H1 (cell line): ENCODE results near the gene KRT77. TPM values are rescaled to one million over a fixed set of nuclear protein-coding genes. Genes with fewer than 3 reads are reported as not detected.

Source experiments
- ASH2L ChIP-seq: fragments of 200-600, 300-600 bp; sonication (generic); IDR thresholded peaks from one replicate; pipeline ENCODE4 v1.7.1; 2017; ENCODE audit warnings: low read length
- CTBP2 ChIP-seq: IDR thresholded peaks from 2 replicates; pipeline ENCODE4 v1.7.0; 2011; ENCODE audit warnings: borderline replicate concordance, mild to moderate bottlenecking, moderate library complexity, mixed read lengths, low read length; ENCODE audit not compliant: insufficient read depth, insufficient read length
- E2F6 ChIP-seq: IDR thresholded peaks from 2 replicates; pipeline ENCODE4 v1.6.1; 2012; ENCODE audit warnings: inconsistent platforms
- EZH2 ChIP-seq: fragments of 200-600 bp; sonication (generic); IDR thresholded peaks from 2 replicates; pipeline ENCODE4 v1.7.1; 2012; ENCODE audit warnings: low read depth, mild to moderate bottlenecking, moderate library complexity, low read length, inconsistent platforms; ENCODE audit not compliant: severe bottlenecking
- GABPA ChIP-seq: IDR thresholded peaks from 2 replicates; pipeline ENCODE4 v1.6.1; 2011; ENCODE audit warnings: mild to moderate bottlenecking, low read length, moderate library complexity, borderline replicate concordance; ENCODE audit not compliant: insufficient read depth
- HDAC2 ChIP-seq, 2 experiments: fragments of 300-600 bp in 1 of 2; sonication (generic) in 1 of 2; IDR thresholded peaks; 2 replicates each; pipeline ENCODE4 v1.6.1; 2011 to 2012; ENCODE audit warnings: low read depth in 2 of 2, low read length in 2 of 2, mild to moderate bottlenecking in 2 of 2, moderate library complexity in 2 of 2, borderline replicate concordance in 1 of 2, inconsistent platforms in 1 of 2
- KDM1A ChIP-seq: fragments of 200-600, 300-600 bp; sonication (generic); IDR thresholded peaks from 2 replicates; pipeline ENCODE4 v1.7.1; 2016; ENCODE audit warnings: mild to moderate bottlenecking, low read length, borderline replicate concordance
- KDM4A ChIP-seq: IDR thresholded peaks from one replicate; pipeline ENCODE4 v1.7.1; 2012; ENCODE audit warnings: low read depth, mild to moderate bottlenecking, moderate library complexity, low read length, inconsistent platforms; ENCODE audit not compliant: severe bottlenecking
- MAX ChIP-seq: IDR thresholded peaks from 2 replicates; pipeline ENCODE4 v1.6.1; 2012; ENCODE audit warnings: inconsistent platforms
- POLR2AphosphoS5 ChIP-seq: IDR thresholded peaks from 2 replicates; pipeline ENCODE4 v1.6.1; 2011; ENCODE audit warnings: low read depth, low read length
- RBBP5 ChIP-seq: IDR thresholded peaks from 2 replicates; pipeline ENCODE4 v1.7.1; 2012; ENCODE audit warnings: low read depth, mild to moderate bottlenecking, inconsistent platforms, low read length, moderate library complexity, borderline replicate concordance
- SAP30 ChIP-seq: fragments of 300-600 bp; sonication (generic); IDR thresholded peaks from 2 replicates; pipeline ENCODE4 v1.7.1; 2012; ENCODE audit warnings: low read length, moderate library complexity, mild to moderate bottlenecking, inconsistent platforms; ENCODE audit not compliant: insufficient read depth, insufficient replicate concordance
- SP4 ChIP-seq: IDR thresholded peaks from 2 replicates; pipeline ENCODE4 v1.6.1; 2012; ENCODE audit warnings: low read length, inconsistent platforms
- TAF1 ChIP-seq: IDR thresholded peaks from 2 replicates; pipeline ENCODE4 v1.6.1; 2011; ENCODE audit warnings: mild to moderate bottlenecking, low read depth, low read length
- polyA plus RNA-seq, 7 experiments: library from polyadenylated mRNA; depleted of rRNA in 3 of 7; stranded (reverse) in 5 of 7; unstranded in 2 of 7; fragments of >200 nt in 5 of 7; fragments of 200-250 nt in 2 of 7; gene quantifications; 1 replicate in 5 of 7; 2 replicates in 1 of 7; 4 replicates in 1 of 7; pipeline versions ENCODE4 v1.2.1 to v1.2.3, GENCODE V29; 2011 to 2013; ENCODE audit warnings: missing spikeins in 2 of 7, mixed read lengths in 2 of 7
- total RNA-seq: library from RNA; stranded (reverse); fragmentation: NEBNext Ultra II Directional; extraction: Animal tissue kit (Norgen Biotek cat#: 25700); gene quantifications from 2 replicates; pipeline ENCODE4 v1.2.1, GENCODE V29; 2021

Gene KRT77
- total and polyA plus RNA-seq, 2 of the 8 experiments (the other 6 are each of a cell fraction or from before 2014, with no cell fraction given), result 0.02 TPM; not detected in 1

- peak; percentile 76; the same call in 1 of the 2 replicates for TF ChIP-seq KDM1A
- peak; percentile 23; the same call in 1 of the 2 replicates for TF ChIP-seq GABPA
- TF ChIP-seq SP4, result no peak
- peak in 1 of 2 experiments; percentile 33; a peak in 1 of 4 replicates for TF ChIP-seq HDAC2 (IDR thresholded peaks at IDR 0.05; ENCODE audit: borderline replicate concordance in 1 of 2, low read depth in 2 of 2, low read length in 2 of 2)
- peak; percentile 33; the same call in 1 of the 2 replicates for TF ChIP-seq TAF1
- peak; percentile 85 for TF ChIP-seq KDM4A
- TF ChIP-seq RBBP5, result no peak; the same call in 1 of the 2 replicates
- no peak for TF ChIP-seq SAP30
- TF ChIP-seq E2F6, result peak; percentile 99
- TF ChIP-seq POLR2AphosphoS5, result no peak
- TF ChIP-seq MAX, result peak; percentile 99
- TF ChIP-seq ASH2L, result no peak
- TF ChIP-seq CTBP2, result no peak
- TF ChIP-seq EZH2, result peak; percentile 45
Observed at GRCh38 chr12:52713960-52714886, 10.9 kb upstream of the KRT77 start (continued).
